HUES6 (cell line): Measurements from ENCODE around the gene N4BP3.

ENCODE experiments used
- H3K27ac ChIP-seq: 2 replicates; pipeline ENCODE4 v1.7.0; 2013; ENCODE audit warnings: low read depth, mild to moderate bottlenecking, low read length, inconsistent platforms
- H3K27me3 ChIP-seq: 2 replicates; pipeline ENCODE4 v1.6.1; 2013; ENCODE audit warnings: low read length; ENCODE audit not compliant: control insufficient read depth, insufficient read depth
- H3K36me3 ChIP-seq: 2 replicates; pipeline ENCODE4 v1.6.1; 2013; ENCODE audit warnings: low read length; ENCODE audit not compliant: control insufficient read depth, insufficient read depth
- H3K4me1 ChIP-seq: 2 replicates; pipeline ENCODE4 v1.6.1; 2013; ENCODE audit warnings: low read length; ENCODE audit not compliant: control insufficient read depth, insufficient read depth
- H3K4me3 ChIP-seq: 2 replicates; pipeline ENCODE4 v1.5.1; 2013; ENCODE audit warnings: low read depth, low read length
- H3K9ac ChIP-seq: one replicate; pipeline ENCODE4 v1.6.1; 2013; ENCODE audit warnings: mild to moderate bottlenecking, low read length
- H3K9me3 ChIP-seq: 2 replicates; pipeline ENCODE4 v1.6.1; 2013; ENCODE audit warnings: low read depth, low read length; ENCODE audit not compliant: control insufficient read depth, insufficient read depth

Gene N4BP3

DNA sequence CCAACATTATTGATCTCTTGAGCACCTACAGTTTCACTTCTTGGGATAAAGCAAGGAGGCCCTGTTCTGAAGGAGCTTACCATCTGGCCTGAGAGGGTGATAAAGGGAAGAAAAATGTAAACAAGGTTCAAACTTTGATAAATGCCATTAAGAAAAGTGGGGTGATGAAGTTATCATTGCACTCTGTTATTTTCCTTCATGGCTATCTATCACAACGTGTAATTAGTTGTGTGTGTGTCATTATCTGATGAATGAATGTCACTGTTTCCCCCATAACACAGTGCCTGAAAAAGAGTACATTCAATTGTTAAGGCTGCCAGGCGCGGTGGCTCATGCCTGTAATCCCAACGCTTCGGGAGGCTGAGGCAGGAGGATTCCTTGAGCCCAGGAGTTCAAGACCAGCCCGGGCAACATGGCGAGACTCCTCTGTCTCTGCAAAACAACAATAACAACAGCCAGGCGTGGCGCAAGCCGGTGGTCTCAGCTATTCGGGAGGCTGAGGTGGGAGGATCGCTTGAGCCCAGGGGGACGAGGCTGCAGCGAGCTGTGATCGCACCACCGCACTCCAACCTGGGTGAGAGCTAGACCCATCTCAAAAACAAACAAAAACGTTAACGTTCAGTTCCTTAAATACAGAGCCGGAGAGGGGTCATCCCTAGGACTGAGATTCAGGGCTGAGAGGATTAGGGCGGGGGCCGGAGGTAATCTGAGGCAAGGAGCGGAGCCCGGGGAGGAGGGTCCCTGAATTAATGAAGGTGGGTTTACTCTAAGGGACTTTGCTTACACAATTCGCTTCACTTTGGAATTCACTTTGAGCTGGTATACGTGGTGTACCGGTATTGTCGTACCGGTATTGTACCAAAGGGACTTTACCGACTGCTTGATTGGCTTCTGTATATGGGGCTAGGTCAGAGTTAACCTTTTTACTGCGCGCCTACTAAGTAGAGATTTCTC lies 39.4 kb downstream of the N4BP3 start:
- H3K36me3 ChIP-seq, result peaks cover 47% of the 10 kb centered on the region
- H3K4me3 ChIP-seq, result peak overlapping the region; percentile 91
- H3K27ac ChIP-seq, result no peak overlapping the region
- no peaks in the 10 kb centered on the region for H3K9me3 ChIP-seq
- H3K9ac ChIP-seq, result peak overlapping the region; percentile 84
- H3K4me1 ChIP-seq, result no peaks in the 10 kb centered on the region
- no peaks in the 10 kb centered on the region for H3K27me3 ChIP-seq

DNA sequence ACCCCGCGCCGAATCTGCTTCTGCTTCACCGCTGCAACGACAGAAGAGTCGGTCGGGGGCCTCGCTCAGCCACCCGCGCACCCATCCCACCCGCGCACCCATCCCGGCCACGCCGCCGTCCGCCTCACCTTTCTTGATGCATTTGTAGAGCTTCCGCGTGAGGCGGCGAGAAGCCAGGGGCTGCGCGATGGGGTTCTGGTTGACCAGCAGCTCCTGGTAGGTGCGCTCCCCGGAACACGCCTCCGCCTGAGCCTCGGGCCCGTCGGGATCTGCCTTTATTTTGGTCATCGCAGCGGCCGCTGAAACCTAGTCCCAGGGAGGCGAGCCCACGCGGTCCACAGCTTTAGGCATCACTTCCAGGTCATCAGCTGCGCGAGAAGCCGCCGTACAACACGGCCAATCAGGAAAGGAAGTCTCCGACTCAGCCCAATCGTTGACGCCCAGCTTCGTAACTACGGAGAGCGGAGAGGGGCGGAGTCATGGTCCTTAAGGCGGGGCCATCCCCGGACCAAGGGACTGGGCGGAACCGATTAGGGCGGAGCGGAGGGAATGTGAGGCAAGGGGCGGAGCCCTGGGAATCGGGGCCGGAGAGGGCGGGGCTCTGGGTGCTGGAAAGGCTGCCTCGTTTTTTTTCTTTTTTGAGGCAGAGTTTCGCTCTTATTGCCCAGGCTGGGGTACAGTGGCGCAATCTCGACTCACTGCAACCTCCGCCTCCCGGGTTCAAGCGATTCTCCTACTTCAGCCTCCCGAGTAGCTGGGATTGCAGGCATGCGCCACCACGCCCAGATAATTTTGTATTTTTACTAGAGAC lies 40.4 kb downstream of the N4BP3 start, which contains the start of gene NHP2:
Gene NHP2 (minus strand): TSS at position 356 of the 811 bp plus-strand sequence. CDS start 68 bp downstream, at position 288.
- Histone ChIP-seq H3K36me3 (peaks cover 37% of the 10 kb centered on the region), H3K27me3 (no peaks in the 10 kb centered on the region), H3K27ac (peak within 1 kb of the TSS; percentile 72)

DNA sequence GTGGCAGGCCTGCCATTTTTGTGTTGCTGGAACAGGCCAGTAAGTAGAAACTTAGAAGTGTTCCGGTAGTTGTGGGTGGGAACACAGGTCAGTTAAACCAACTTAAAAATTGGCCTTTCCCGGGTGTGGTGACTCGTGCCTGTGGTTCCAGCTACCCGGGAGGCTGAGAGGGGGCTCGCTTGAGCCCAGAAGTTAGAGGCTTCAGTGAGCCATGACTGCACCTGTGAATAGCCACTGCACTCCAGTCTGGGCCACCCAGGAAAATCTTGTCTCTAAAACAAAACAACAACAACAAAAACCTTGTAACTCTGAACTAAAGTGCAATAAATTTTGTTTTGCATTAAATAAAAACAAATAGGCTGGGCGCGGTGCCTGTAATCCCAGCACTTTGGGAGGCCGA lies 41.7 kb downstream of the N4BP3 start:
- Histone ChIP-seq H3K27me3 (no peaks in the 10 kb centered on the region), H3K4me3 (no peak overlapping the region), H3K27ac (no peak overlapping the region), H3K9me3 (no peaks in the 10 kb centered on the region), H3K9ac (no peak overlapping the region), H3K4me1 (no peaks in the 10 kb centered on the region), H3K36me3 (peaks cover 24% of the 10 kb centered on the region)

More for the DNA sequence above, 40.4 kb downstream of the N4BP3 start, which contains the start of gene NHP2:
- Histone ChIP-seq H3K4me3 (peak within 1 kb of the TSS; percentile 91), H3K9ac (peak within 1 kb of the TSS; percentile 84), H3K9me3 (no peaks in the 10 kb centered on the region), H3K4me1 (no peaks in the 10 kb centered on the region)

DNA sequence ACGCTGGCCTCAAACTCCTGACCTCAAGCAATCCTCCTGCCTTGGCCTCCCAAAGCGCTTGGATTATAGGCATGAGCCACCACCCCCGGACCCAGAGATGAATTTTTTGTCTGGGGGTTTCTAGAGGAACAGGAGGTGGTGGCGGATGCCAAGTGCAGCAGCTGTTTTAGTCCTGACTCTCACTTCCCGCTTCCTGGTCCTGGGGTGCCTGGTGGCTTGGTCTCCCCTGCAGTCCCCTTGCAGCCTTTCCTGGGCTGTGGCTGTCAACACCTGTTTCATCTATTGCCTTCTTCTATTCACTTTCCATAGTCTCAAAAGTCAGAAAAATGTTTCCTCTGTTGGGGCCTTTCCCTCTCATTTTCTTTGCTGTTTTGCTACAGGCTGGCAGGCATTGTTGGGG lies 46.8 kb downstream of the N4BP3 start:
- H3K9me3 ChIP-seq, result no peaks in the 10 kb centered on the region
- peaks cover 17% of the 10 kb centered on the region; the same call in 1 of the 2 replicates for H3K27me3 ChIP-seq
- H3K4me1 ChIP-seq, result 0 out of 2 replicates have a peak, but pooled peaks cover 6% of the 10 kb centered on the region
- no peaks in the 10 kb centered on the region for H3K36me3 ChIP-seq
- H3K4me3 ChIP-seq, result no peak overlapping the region
- no peak overlapping the region for H3K9ac ChIP-seq
- H3K27ac ChIP-seq, result no peak overlapping the region

DNA sequence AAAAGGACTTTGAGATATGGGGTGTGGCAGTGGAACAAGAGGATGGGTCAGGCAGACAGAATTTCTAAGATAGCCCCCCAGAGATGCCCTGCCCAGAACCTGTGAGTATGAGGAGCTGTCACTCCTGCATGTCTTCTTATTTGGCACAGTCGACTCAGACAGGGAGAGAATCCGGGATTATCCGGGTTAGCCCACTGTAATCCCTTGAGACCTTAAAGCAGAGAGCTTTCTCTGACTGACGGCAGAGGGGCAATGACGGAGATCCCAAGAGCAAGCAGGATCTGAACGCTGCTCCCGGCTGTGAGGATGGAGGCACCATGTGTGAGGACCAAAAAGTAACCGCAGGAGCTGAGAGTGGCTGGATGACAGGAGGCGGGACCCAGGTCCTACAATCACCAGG lies 49.1 kb downstream of the N4BP3 start:
- Histone ChIP-seq H3K27ac (no peak overlapping the region), H3K4me3 (no peak overlapping the region), H3K9ac (no peak overlapping the region), H3K36me3 (no peaks in the 10 kb centered on the region), H3K27me3 (peaks cover 17% of the 10 kb centered on the region; the same call in 1 of the 2 replicates), H3K4me1 (0 out of 2 replicates have a peak, but pooled peaks cover 6% of the 10 kb centered on the region), H3K9me3 (no peaks in the 10 kb centered on the region)

DNA sequence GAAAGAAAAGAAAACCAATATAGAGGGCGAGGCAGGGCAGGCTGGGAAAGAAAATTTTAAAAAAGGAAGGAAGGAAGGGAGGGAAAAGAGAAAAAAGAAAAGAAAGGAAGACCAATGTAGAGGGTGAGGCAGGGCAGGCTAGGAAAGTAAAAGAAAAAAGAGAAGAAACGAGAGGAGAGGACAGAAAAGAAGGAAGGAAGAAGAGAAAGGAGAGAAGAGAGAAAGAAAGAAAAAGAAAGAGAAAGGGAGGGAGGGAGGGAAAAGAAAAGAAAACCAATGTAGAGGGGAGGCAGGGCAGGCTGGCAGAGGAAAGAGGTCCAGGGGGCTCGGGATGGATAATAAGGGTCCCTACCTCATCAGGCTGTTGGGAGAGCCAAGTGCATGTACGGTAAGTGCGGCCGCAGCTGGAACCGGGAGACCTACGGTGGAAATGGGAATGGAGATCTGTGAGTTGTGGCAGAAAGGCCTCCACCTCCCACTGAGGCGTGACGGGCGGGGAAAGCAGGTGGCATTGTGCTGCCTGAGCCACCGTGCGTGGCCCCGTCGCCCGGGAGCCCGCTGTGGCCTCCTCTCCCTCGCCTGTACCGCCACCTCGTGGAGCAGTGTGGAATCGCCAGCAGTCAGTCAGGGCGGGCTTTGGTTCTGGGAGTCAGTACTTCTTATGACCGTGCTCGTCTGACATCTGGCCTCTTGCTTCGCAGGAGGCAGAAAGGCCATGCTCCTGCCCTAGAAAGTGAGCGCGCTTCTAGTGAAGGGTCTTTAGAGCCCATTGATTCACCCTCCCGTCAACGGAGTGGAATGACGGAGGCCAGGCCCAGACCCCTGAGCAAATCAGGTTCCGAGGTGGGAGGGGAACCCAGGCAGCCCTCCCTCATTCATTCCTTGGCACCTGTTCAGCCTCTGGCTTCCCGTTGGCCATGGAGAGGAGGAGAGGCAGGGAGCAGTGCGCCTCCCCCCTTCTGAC lies 50.7 kb downstream of the N4BP3 start:
- H3K27me3 ChIP-seq, result peaks cover 17% of the 10 kb centered on the region; the same call in 1 of the 2 replicates
- no peaks in the 10 kb centered on the region for H3K36me3 ChIP-seq
- H3K27ac ChIP-seq, result no peak overlapping the region
- no peaks in the 10 kb centered on the region for H3K9me3 ChIP-seq
- H3K9ac ChIP-seq, result no peak overlapping the region
- 0 out of 2 replicates have a peak, but pooled peaks cover 6% of the 10 kb centered on the region for H3K4me1 ChIP-seq
- H3K4me3 ChIP-seq, result peak overlapping the region; percentile 52

DNA sequence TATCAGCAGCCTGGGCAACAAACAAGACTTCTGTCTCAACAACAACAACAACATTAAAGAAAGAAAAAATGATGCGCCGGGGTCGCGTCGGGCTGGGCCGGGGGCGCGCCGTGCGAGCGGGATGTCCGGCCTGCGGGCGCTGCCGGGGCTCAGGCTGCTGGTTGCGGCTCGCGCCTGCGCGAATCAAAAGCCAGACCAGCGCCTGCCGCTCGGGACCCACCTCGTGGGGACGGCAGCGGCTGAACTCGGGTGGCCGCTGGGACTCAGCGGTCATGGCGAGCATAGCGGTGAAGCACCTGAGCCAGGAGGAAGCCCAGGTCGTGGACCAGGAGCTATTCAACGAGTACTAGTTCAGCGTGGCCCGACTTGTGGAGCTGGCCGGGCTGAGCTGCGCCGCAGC lies 52.2 kb downstream of the N4BP3 start:
- Histone ChIP-seq H3K9ac (no peak overlapping the region), H3K4me1 (peaks cover 9% of the 10 kb centered on the region), H3K4me3 (no peak overlapping the region)

DNA sequence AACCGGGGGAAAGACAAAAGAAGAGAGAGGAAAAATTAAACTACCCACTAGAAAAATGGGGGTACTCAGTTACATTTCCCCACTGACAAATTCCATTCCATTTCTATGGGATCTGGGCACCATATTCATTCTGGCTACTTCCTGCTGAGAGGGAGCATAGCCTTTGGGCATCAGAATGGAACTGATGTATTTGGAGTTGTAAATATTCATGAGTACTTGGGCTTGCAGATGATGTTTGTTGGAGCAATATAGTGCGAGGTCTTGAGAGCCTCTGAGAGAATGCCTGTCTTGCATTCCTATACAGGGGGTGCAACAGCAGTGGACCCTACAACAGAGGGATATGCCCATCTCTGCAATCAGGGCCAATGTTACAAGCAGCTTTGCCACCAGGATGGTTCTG lies 57.1 kb downstream of the N4BP3 start:
- Histone ChIP-seq H3K27ac (no peak overlapping the region), H3K36me3 (no peaks in the 10 kb centered on the region)

More for the DNA sequence above, 52.2 kb downstream of the N4BP3 start:
- H3K27ac ChIP-seq, result no peak overlapping the region
- H3K36me3 ChIP-seq, result no peaks in the 10 kb centered on the region
- no peaks in the 10 kb centered on the region for H3K9me3 ChIP-seq
- peaks cover 17% of the 10 kb centered on the region; the same call in 1 of the 2 replicates for H3K27me3 ChIP-seq

DNA sequence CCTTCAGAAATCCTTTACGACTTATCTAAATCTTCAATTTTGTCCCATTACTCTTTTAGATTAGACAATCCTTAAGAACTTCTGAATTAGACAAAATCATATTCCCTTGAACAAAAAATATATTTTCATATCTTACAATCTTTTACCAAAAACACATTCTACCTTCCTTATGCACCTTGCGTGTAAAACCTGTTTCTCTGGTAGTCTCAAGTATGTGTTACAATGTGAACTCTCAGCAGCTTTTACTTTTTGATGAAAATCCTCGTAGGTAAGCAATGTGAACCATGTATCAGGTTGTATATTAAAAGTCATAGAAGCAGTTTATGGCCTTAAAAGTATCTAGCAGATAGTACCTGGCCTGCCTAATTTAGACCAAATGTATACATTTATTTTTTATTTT lies 61.1 kb downstream of the N4BP3 start:
- peaks cover 15% of the 10 kb centered on the region for H3K4me1 ChIP-seq
- no peaks in the 10 kb centered on the region for H3K27me3 ChIP-seq
- H3K27ac ChIP-seq, result no peak overlapping the region
- H3K36me3 ChIP-seq, result no peaks in the 10 kb centered on the region
- no peak overlapping the region for H3K4me3 ChIP-seq
- no peaks in the 10 kb centered on the region for H3K9me3 ChIP-seq
- no peak overlapping the region for H3K9ac ChIP-seq

More for the DNA sequence above, 57.1 kb downstream of the N4BP3 start:
- Histone ChIP-seq H3K9ac (no peak overlapping the region), H3K9me3 (no peaks in the 10 kb centered on the region), H3K4me1 (peaks cover 6% of the 10 kb centered on the region), H3K27me3 (no peaks in the 10 kb centered on the region), H3K4me3 (no peak overlapping the region)
